HUES64 (cell line): ENCODE results near the gene CDCA5.
A peak's percentile ranks its signal among the peaks of the same experiment; 100 is the strongest.

Source experiments
- H3K27ac ChIP-seq: 2 replicates; pipeline ENCODE4 v1.7.0; 2013; ENCODE audit warnings: low read depth, low read length, inconsistent platforms
- H3K27me3 ChIP-seq: 2 replicates; pipeline ENCODE4 v1.6.1; 2013; ENCODE audit warnings: mild to moderate bottlenecking, low read length; ENCODE audit not compliant: insufficient read depth
- H3K36me3 ChIP-seq: 2 replicates; pipeline ENCODE4 v1.6.1; 2013; ENCODE audit warnings: mild to moderate bottlenecking, low read length; ENCODE audit not compliant: insufficient read depth
- H3K4me1 ChIP-seq: 2 replicates; pipeline ENCODE4 v1.6.1; 2013; ENCODE audit warnings: mild to moderate bottlenecking, low read length, moderate library complexity; ENCODE audit not compliant: insufficient read depth
- H3K4me3 ChIP-seq: 2 replicates; pipeline ENCODE4 v1.5.1; 2013; ENCODE audit warnings: mild to moderate bottlenecking, low read length, moderate library complexity
- H3K9ac ChIP-seq: 2 replicates; pipeline ENCODE4 v1.6.1; 2013; ENCODE audit warnings: mild to moderate bottlenecking, low read depth, low read length
- H3K9me3 ChIP-seq: 2 replicates; pipeline ENCODE4 v1.6.1; 2013; ENCODE audit warnings: low read depth, low read length; ENCODE audit not compliant: insufficient read depth
- WGBS: fragments of 150-250, 120-280 bp; methylation state at CpG from one replicate; pipeline ENCODE4 v1.1.7; 2013; ENCODE audit warnings: missing lambda C conversion rate; 5-methylcytosine and 5-hydroxymethylcytosine counted together

Gene CDCA5

DNA sequence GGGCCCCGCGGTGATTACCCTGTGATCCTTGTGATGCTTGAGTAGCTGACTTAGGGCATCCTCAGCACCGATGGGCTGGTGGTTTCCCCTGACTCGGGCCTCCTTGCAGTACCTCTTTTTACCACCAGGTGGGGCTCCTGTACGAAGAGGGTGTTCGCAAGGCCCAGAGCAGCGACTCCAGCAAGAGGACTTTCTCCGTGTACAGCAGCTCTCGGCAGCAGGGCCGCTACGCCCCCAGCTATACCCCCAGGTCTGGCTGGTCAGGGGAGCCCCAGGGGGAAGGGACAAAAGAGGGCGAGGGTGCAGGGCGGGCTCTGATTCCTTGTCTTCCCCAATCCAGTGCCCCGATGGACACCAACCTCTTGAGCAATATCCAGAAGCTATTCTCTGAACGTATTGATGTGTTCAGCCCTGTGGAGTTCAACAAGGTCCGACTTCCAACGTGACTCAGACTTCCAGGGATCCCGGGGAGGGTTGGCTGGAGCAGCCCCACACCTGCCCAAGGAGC, 26.6 kb upstream of the CDCA5 start:
- no peak overlapping the region for H3K4me3 ChIP-seq
- H3K27ac ChIP-seq = no peak overlapping the region

DNA sequence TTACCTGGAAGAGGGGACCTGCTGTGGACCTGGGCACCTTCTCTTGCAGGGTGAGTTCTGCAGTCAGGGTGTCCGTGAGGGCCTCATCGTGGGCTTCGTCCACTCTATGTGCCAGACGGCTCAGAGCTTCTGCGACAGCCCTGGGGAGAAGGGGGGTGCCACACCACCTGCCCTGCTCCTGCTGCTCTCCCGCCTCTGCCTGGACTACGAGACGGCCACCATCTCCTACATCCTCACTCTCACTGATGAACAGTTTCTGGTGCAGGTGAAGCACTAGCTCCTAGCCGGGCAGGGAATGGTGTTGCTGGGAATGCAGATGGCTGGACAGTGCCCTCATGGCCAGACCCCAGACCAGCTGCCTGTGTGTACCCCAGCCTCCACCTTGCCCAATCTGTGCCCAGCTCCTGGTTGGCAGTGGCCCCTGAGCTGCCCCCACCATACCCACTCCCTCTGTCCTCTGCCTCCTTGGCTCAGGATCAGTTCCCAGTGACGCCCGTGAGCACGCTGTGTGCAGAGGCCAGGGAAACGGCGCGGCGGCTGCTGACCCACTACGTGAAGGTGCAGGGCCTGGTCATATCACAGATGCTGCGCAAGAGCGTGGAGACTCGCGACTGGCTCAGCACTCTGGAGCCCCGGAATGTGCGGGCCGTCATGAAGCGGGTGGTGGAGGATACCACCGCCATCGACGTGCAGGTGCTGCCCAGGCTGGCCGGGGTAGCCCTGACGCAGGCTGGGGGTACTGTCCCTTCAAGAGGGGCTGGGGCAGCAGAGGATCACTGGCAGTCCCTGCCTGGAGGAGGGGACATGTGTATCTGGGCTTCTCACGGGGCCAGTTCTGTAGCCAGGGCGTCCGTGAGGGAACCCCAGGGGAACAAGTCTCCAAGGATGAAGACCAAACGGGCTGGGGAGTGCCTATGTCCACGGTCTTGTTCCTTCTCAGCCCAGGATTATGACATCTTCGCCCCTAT, 25.7 kb upstream of the CDCA5 start:
- no peak overlapping the region for H3K4me3 ChIP-seq
- 94% methylated on average over 36 of the region's 36 CpGs for WGBS
- H3K9me3 ChIP-seq = no peaks in the 10 kb centered on the region
- H3K4me1 ChIP-seq = peaks cover 7% of the 10 kb centered on the region; the same call in 1 of the 2 replicates
- no peak overlapping the region for H3K9ac ChIP-seq
- H3K27me3 ChIP-seq = no peaks in the 10 kb centered on the region
- peaks cover 15% of the 10 kb centered on the region for H3K36me3 ChIP-seq
- H3K27ac ChIP-seq = no peak overlapping the region

More for the DNA sequence above, 26.6 kb upstream of the CDCA5 start:
- Histone ChIP-seq H3K9ac (no peak overlapping the region), H3K9me3 (no peaks in the 10 kb centered on the region), H3K4me1 (peaks cover 7% of the 10 kb centered on the region; the same call in 1 of the 2 replicates), H3K36me3 (peaks cover 18% of the 10 kb centered on the region), H3K27me3 (no peaks in the 10 kb centered on the region)
- 27% methylated on average over 18 of the region's 18 CpGs for WGBS

DNA sequence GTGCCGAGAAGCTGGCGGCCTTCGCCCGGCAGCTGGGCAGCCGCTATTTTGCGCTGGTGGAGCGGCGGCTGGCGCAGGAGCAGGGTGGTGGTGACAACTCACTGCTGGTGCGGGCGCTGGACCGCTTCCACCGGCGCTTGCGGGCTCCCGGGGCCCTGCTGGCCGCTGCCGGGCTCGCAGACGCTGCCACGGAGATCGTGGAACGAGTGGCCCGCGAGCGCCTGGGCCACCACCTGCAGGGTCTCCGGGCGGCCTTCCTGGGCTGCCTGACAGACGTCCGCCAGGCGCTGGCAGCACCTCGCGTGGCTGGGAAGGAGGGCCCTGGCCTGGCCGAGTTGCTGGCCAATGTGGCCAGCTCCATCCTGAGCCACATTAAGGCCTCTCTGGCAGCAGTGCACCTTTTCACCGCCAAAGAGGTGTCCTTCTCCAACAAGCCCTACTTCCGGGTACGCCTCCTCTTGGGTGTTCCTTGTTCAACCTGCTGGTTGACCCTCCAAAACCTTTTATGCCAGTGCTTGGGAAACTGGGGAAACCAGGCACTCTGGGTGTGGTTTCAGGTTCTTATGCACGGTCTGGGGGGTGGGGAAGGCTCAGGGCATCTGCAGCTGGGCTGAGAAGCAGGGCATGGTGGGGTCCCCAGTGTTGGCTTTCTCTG, 24.8 kb upstream of the CDCA5 start:
- Histone ChIP-seq H3K9me3 (no peaks in the 10 kb centered on the region), H3K4me1 (peaks cover 7% of the 10 kb centered on the region; the same call in 1 of the 2 replicates), H3K9ac (no peak overlapping the region), H3K27ac (no peak overlapping the region), H3K4me3 (no peak overlapping the region), H3K27me3 (no peaks in the 10 kb centered on the region), H3K36me3 (peaks cover 17% of the 10 kb centered on the region)
- WGBS = 96% methylated on average over 38 of the region's 38 CpGs

DNA sequence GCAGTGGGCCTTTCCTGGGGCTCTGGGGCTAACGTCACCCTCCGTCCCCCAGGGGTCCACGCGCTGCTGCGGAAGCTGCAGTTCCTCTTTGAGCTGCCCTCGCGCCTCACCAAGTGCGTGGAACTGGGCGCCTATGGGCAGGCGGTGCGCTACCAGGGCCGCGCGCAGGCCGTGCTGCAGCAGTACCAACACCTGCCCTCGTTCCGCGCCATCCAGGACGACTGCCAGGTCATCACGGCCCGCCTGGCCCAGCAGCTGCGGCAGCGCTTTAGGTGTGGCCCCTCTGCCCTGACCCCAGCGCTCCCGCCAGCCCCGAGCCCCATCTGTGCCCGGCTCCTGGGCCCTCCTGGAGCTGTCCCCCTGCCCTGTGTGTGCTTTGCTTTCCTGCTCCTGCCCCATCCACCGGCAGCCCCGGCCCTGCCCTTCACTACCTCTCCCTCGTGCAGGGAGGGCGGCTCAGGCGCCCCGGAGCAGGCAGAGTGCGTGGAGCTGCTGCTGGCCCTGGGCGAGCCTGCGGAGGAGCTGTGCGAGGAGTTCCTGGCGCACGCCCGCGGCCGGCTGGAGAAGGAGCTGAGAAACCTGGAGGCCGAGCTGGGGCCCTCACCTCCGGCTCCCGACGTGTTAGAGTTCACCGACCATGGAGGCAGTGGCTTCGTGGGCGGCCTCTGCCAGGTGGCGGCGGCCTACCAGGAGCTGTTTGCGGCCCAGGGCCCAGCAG, 24.1 kb upstream of the CDCA5 start:
- 96% methylated on average over 52 of the region's 52 CpGs for WGBS
- H3K9ac ChIP-seq = no peak overlapping the region
- H3K9me3 ChIP-seq = no peaks in the 10 kb centered on the region
- H3K36me3 ChIP-seq = peaks cover 20% of the 10 kb centered on the region
- peaks cover 7% of the 10 kb centered on the region; the same call in 1 of the 2 replicates for H3K4me1 ChIP-seq
- no peaks in the 10 kb centered on the region for H3K27me3 ChIP-seq
- no peak overlapping the region for H3K27ac ChIP-seq
- H3K4me3 ChIP-seq = no peak overlapping the region

DNA sequence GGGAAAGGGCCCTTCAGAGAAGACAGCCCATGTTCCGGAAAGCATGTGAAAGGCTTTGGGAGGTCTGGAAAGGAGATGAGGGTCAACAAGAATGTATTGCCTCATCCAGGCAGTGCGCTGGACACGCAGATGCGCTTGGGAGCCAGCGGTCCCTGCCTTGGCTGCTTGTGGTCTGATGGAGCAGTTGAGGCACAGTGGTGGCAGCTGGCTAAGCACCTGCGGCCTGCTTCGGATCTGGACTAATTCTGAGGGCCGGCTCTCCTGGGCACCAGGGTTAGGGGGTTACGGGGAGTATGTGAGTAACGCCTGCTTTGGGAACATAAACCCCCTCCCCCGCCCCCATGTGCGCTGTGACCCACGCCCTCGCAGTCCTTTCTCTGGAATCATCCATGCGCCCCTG, 23.2 kb upstream of the CDCA5 start:
- Histone ChIP-seq H3K9ac (no peak overlapping the region), H3K27me3 (no peaks in the 10 kb centered on the region), H3K36me3 (peaks cover 20% of the 10 kb centered on the region), H3K4me3 (no peak overlapping the region), H3K4me1 (peaks cover 7% of the 10 kb centered on the region; the same call in 1 of the 2 replicates), H3K27ac (no peak overlapping the region), H3K9me3 (no peaks in the 10 kb centered on the region)
- 98% methylated on average over 15 of the region's 15 CpGs for WGBS

DNA sequence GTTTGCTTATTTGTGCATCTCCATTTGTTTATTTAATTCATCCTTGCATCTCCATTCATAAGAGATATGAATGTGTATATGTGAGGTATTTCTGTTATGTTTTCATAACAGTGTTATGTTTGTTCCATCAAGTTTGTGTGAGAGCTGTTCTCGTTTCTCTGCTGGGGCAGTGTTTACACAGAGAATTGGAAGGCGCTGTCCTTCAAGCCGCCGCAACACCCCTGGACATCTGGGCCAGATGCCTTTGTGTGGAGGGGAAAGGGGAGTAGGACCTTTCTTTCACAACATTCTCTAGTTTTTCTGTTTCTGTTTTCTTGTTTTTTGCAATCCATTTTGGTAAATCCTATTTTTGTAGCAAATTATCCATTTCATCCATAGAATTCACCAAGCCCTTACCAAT, 20.8 kb upstream of the CDCA5 start:
- H3K36me3 ChIP-seq = peaks cover 20% of the 10 kb centered on the region
- H3K27me3 ChIP-seq = no peaks in the 10 kb centered on the region
- H3K9me3 ChIP-seq = no peaks in the 10 kb centered on the region
- H3K9ac ChIP-seq = no peak overlapping the region
- WGBS = 94% methylated on average over 4 of the region's 4 CpGs
- H3K4me3 ChIP-seq = no peak overlapping the region
- H3K4me1 ChIP-seq = no peaks in the 10 kb centered on the region
- H3K27ac ChIP-seq = no peak overlapping the region

DNA sequence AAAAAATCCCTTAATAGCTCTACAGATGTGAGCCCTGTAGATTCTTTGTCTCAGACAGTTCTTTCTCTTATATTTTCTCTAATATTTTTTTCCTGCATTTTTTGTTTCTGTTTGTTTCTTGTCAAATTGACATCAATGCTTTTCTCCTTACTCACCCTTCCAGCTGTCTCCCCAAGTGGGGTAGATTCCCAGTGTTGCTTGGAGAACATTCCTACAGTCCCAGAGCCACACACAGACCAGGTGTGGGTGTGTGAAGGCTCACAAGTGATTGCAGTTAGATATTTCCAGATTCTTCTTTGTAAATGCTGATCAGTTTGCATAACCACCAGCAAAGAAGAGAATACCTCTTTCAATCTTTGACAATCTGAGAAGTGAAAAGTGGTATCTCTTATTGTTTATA, 19.6 kb upstream of the CDCA5 start:
- H3K4me3 ChIP-seq = no peak overlapping the region
- H3K36me3 ChIP-seq = peaks cover 17% of the 10 kb centered on the region
- no peak overlapping the region for H3K9ac ChIP-seq
- H3K4me1 ChIP-seq = no peaks in the 10 kb centered on the region
- H3K27ac ChIP-seq = no peak overlapping the region
- no peaks in the 10 kb centered on the region for H3K27me3 ChIP-seq
- no peaks in the 10 kb centered on the region for H3K9me3 ChIP-seq

DNA sequence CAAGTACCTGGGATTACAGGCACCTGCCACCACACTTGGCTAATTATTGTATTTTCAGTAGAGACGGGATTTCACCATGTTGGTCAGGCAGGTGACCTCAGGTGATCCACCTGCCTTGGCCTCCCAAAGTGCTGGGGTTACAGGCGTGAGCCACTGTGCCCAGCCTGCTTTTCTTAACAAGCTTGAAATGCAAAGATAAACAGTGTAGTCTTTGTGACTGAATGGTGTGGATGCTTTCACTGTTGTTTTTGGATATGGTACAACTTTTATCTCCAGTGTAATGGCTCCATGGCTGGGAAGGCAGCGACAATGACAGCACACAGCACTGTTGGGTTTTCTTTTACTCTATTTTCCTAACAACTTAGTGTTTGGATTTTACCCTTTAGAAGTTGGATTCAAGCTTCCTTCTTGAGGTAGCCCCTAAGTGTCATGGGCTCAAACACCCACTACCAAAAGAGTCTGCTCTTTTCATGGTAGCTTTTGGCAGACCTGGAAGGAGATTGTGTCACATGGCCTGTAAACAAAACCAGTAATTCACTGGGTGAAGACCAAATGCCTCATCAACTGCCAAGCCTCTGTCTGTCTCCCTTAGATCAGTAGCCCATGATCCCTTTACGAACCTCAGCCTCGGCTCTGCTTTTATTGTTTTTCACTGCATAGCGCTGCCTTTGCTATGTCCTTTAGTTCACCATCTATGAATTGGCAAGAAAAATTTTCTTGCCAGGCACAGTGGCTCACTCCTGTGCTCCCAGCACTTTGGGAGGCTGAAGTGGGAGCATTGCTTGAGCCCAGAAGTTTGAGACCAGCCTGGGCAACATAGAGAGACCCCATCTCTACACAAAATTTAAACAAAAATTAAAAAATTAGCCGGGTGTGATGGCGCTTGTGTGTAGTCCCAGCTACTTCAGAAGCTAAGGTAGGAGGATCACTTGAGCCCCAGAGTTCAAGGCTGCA, 18.6 kb upstream of the CDCA5 start:
- Histone ChIP-seq H3K27ac (no peak overlapping the region), H3K36me3 (peaks cover 23% of the 10 kb centered on the region), H3K4me3 (no peak overlapping the region), H3K9me3 (no peaks in the 10 kb centered on the region), H3K27me3 (no peaks in the 10 kb centered on the region), H3K4me1 (no peaks in the 10 kb centered on the region), H3K9ac (no peak overlapping the region)
- 96% methylated on average over 8 of the region's 8 CpGs for WGBS

DNA sequence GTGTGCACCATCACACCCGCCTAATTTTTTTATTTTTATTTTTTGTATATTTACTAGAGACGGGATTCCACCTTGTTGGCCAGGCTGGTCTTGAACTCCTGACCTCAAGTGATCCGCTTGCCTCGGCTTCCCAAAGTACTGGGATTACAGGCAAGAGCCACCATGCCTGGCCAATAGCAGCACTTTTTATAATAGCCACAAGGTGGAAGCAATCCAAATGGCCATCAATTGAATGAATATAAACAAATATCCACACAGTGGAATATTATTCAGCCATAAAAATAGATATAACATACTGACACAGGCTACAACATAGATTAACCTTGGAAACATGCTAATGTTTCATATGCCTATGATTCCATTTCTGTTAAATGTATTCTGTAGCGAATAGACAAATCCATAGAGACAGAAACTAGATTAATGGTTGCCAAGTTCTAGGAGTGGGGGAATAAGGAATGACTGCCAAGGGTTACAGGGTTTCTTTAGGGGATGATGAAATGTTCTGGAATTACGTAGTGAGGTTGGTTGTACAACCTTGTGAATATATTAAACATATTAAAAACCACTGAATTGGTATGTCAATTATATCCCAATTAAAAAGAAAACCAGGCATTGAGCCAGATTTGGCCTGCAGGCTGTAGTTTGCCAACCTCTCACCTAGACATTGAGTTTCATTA, 17.0 kb upstream of the CDCA5 start:
- H3K27ac ChIP-seq = no peak overlapping the region
- H3K9me3 ChIP-seq = no peaks in the 10 kb centered on the region
- H3K27me3 ChIP-seq = no peaks in the 10 kb centered on the region
- H3K9ac ChIP-seq = no peak overlapping the region
- H3K36me3 ChIP-seq = peaks cover 26% of the 10 kb centered on the region
- H3K4me3 ChIP-seq = no peak overlapping the region
- H3K4me1 ChIP-seq = peaks cover 3% of the 10 kb centered on the region; the same call in 1 of the 2 replicates
- WGBS = 96% methylated on average over 4 of the region's 6 CpGs

DNA sequence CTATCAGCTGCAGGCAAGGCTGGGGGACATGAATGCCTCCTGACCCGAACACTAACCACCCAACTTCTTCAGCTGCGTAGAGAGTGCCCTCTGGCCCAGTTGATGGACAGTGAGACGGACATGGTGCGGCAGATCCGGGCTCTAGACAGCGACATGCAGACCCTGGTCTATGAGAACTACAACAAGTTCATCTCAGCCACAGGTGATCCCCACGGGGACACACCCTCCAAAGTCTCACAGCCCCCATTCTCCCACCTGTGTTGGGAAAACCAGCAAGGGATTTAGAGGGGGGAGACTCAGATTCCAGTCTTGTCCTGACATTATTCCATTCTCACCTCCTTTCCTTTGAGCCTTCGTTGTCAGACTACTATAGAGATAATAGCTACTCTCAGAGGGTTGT, 13.1 kb upstream of the CDCA5 start:
- no peak overlapping the region for H3K9ac ChIP-seq
- H3K27ac ChIP-seq = no peak overlapping the region
- H3K4me3 ChIP-seq = peak overlapping the region; percentile 93
- H3K27me3 ChIP-seq = no peaks in the 10 kb centered on the region
- H3K4me1 ChIP-seq = peaks cover 3% of the 10 kb centered on the region; the same call in 1 of the 2 replicates
- peaks cover 13% of the 10 kb centered on the region for H3K36me3 ChIP-seq
- WGBS = 69% methylated on average over 7 of the region's 8 CpGs
- H3K9me3 ChIP-seq = no peaks in the 10 kb centered on the region
